Gastrocnemius medialis (tissue), 4 donors: Measurements from ENCODE around the gene PDE3B.

Experiments
- POLR2A ChIP-seq, 2 donors: fragments of 450-650 bp; IDR thresholded peaks; one replicate each; pipeline ENCODE4 v1.6.1; 2017; ENCODE audit warnings: antibody characterized with exemption in 2 of 2, mild to moderate bottlenecking in 2 of 2, moderate library complexity in 2 of 2
- TF ChIP-seq, protein P1 (sequence below), 5 experiments: fragments of 450-650 bp in 3 of 5; fragments of 200-600 bp in 2 of 5; sonication (generic) in 2 of 5; IDR thresholded peaks in 4 of 5; conservative IDR thresholded peaks in 1 of 5; 1 replicate in 4 of 5; 2 replicates in 1 of 5; pipeline ENCODE4 v1.5.1; 2016 to 2019; ENCODE audit warnings: antibody characterized with exemption in 5 of 5, mild to moderate bottlenecking in 3 of 5, moderate library complexity in 3 of 5

DNA sequence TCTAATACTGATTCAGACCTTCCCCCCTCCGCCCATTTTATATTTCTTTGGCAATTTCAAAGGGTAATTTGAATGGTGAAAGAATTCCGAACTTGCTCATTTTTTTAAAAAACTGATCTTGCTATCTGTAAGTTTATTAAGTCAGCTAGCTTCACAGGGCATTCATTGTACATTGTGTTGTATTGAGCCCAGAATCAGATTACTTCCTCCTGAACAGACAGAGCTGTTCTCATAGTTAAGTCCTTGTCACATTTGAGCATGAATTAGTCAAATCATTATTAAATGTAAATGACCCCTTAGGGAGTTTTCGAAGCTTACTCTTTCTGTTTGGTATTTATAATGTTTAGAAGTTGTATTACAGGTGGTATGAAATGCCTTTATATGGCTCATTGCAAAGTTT is 214.0 kb downstream of the PDE3B start:
- TF ChIP-seq, protein P1, sequence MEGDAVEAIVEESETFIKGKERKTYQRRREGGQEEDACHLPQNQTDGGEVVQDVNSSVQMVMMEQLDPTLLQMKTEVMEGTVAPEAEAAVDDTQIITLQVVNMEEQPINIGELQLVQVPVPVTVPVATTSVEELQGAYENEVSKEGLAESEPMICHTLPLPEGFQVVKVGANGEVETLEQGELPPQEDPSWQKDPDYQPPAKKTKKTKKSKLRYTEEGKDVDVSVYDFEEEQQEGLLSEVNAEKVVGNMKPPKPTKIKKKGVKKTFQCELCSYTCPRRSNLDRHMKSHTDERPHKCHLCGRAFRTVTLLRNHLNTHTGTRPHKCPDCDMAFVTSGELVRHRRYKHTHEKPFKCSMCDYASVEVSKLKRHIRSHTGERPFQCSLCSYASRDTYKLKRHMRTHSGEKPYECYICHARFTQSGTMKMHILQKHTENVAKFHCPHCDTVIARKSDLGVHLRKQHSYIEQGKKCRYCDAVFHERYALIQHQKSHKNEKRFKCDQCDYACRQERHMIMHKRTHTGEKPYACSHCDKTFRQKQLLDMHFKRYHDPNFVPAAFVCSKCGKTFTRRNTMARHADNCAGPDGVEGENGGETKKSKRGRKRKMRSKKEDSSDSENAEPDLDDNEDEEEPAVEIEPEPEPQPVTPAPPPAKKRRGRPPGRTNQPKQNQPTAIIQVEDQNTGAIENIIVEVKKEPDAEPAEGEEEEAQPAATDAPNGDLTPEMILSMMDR (IDR thresholded peaks at IDR 0.05 in 4 of 5, conservative IDR thresholded peaks at IDR 0.05 in 1 of 5): no peak
- no peak for TF ChIP-seq POLR2A (IDR thresholded peaks at IDR 0.05)
